Measurements from ENCODE around the gene COG6.

DNA sequence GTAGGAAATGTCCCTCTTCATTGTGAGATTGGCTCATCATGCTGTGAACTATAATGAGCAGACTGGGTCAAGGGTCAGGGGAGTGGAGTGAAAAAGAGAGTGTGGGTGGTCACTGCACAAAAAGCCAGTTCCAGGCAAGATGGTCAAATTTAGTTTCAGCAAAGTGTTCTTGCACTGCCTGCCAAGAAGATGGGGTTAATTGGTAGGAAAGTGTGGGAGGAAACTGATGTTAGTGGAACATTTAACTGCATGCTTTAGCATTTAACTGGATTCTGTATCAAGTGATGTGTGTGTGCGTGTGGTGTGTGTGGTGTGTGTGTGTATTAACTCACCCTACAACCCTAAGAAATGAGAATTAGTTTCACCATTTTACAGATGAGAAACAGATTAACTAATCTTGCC lies 131.6 kb downstream of the COG6 start:
- TF ChIP-seq CTCF (conservative IDR thresholded peaks at IDR 0.05 in 1 of 2, IDR thresholded peaks at IDR 0.05 in 1 of 2; ENCODE audit: low read depth in 1 of 2, low read length in 2 of 2) (no peak), EZH2 (IDR thresholded peaks at IDR 0.05; ENCODE audit: low read length, missing control alignments) (no peak)

Measured in fibroblast of lung (primary cell).